ENCODE measurements around the gene ICAM3.

ICAM3 gene, protein sequence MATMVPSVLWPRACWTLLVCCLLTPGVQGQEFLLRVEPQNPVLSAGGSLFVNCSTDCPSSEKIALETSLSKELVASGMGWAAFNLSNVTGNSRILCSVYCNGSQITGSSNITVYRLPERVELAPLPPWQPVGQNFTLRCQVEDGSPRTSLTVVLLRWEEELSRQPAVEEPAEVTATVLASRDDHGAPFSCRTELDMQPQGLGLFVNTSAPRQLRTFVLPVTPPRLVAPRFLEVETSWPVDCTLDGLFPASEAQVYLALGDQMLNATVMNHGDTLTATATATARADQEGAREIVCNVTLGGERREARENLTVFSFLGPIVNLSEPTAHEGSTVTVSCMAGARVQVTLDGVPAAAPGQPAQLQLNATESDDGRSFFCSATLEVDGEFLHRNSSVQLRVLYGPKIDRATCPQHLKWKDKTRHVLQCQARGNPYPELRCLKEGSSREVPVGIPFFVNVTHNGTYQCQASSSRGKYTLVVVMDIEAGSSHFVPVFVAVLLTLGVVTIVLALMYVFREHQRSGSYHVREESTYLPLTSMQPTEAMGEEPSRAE

DNA sequence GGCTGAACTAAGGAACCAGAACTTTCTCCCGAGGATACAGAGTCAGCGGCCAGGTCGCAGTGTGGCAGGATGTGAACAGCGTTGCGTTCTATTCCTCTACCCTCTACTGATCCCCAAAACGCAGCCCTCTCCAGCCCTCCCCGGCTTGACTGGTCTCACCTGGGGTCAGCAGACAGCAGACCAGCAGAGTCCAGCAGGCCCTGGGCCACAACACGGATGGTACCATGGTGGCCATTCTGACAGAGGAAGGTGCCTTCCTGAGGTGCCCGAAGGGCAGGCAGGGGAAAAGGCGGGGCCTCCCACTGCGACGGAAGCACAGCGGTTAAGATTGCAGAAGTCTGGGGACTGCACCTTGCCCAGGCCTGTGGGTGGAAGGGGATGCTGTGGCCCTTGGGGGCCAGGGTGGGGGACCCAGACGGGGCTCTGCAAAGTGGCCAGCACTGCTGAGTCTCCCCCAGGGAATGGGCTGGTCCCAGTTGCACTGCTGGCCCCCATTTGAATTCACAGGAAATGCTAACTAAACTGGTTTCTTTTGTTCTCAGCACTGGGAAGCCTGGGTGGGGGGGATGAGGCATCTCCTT lies at the start of gene ICAM3:
Gene ICAM3 (minus strand): TSS at position 245 of the 581 bp plus-strand sequence. CDS start 10 bp downstream, at position 235.
- no peak for TF ChIP-seq GATA2 (IDR thresholded peaks at IDR 0.05; ENCODE audit: low read depth, low read length)
- no peak for TF ChIP-seq GATA3 (IDR thresholded peaks at IDR 0.05; ENCODE audit: low read depth, low read length)

DNA sequence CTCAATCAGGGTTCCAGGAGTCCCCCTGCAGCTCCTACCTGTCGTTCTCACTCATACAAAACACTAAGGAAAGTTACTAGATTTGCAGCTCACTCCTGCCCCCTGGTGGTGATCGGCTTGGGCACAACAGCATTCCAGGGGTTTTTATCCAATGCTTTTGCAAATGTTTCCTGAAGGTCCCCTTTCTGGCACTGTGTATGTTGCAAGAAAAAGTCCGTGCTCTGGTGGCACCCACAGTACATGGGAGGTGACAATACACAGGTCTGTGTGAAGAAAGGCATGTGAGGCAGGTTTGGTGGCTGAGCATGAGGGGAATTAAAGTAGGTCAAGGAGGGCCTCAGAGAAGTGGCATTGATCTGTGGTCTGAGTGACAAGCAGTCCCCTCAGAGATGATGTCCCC lies 49.5 kb upstream of the ICAM3 start:
- TF ChIP-seq GATA3 (IDR thresholded peaks at IDR 0.05; ENCODE audit: low read depth, low read length) (no peak), GATA2 (IDR thresholded peaks at IDR 0.05; ENCODE audit: low read depth, low read length) (no peak)

DNA sequence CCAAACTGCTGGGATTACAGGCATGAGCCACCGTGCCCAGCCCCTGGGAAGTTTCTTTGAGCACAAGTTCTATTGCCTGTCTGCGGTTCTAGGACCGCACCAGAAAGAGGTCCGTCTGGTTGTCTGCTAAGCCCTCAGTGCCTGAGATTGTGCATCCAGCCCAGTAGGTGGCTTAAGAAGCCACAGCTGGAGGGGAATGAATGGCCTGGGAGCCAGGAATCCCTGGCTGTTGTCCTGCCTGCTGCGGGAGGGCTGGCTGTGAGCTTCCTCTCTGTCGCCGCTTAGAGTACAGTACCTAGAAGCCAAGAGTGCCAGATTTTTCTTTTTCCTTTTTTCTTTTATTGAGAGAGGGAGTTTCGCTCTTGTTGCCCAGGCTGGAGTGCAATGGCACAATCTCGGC lies 45.2 kb upstream of the ICAM3 start:
- no peak for TF ChIP-seq GATA3 (IDR thresholded peaks at IDR 0.05; ENCODE audit: low read depth, low read length)
- no peak for TF ChIP-seq GATA2 (IDR thresholded peaks at IDR 0.05; ENCODE audit: low read depth, low read length)

DNA sequence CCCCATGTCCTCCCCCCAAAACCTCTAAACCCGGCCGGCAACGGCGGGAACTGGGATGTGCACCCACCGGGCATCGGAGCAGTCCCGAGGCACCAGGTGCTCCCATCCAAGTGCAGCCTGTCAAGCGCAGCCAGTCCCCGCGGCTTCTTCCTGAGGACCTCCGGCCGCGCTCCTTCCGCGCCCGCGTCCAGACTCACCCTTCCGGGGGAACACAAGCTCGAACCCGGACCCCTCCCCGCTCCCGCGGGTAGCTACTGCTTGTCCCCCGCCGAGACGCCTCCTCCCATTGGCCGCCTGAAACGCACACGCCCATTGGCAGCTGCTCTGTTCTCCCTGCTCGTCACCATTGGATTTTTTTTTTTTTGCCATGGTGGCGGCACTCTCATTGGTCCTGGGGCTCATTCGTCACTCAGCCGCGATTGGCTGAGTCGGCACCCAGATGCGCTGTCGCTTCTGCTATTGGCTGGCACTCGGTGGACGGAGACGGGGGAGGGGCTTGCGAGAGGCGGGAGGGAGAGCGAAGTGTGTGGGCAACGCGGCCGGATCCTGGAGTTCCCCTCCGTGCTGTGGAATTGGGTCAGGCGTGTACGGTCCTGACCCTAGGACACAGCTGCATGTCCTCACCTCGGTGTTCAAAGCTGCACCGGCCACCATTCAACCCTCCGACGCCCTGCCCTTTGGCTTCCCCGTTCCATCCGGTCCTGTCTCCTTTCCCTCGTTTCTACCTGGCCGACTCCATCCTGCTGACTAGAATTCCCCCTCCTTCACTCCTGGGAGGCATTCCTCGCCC lies 41.1 kb upstream of the ICAM3 start, which contains the start of gene TYK2:
Gene TYK2 (minus strand): TSS at position 260 of the 790 bp plus-strand sequence. CDS start 2,166 bp downstream, outside the sequence.
- TF ChIP-seq GATA3 (IDR thresholded peaks at IDR 0.05; ENCODE audit: low read depth, low read length) (no peak), GATA2 (IDR thresholded peaks at IDR 0.05; ENCODE audit: low read depth, low read length) (no peak)

DNA sequence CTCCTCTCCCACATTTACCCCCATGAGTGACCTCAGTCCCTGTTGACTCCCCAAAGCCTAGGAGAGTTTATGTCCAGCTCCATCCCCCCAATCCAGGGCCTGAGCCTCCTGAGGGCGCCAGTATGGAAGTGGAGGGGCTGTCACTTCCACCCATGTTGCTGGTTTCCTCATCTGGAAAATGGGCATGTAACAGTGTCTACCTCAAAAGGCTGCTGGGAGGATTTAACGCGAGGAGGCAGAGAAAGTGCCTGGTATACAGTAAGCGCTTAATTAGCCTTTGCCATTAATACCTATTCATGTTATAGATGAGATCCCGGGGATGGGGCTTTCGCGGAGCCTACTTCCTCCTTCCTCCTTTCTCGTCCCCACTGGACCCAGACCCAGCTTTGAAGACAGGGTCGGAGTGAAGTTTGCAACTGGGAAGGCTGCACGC lies 40.5 kb upstream of the ICAM3 start:
- TF ChIP-seq GATA3 (IDR thresholded peaks at IDR 0.05; ENCODE audit: low read depth, low read length) (no peak), GATA2 (IDR thresholded peaks at IDR 0.05; ENCODE audit: low read depth, low read length) (no peak)

DNA sequence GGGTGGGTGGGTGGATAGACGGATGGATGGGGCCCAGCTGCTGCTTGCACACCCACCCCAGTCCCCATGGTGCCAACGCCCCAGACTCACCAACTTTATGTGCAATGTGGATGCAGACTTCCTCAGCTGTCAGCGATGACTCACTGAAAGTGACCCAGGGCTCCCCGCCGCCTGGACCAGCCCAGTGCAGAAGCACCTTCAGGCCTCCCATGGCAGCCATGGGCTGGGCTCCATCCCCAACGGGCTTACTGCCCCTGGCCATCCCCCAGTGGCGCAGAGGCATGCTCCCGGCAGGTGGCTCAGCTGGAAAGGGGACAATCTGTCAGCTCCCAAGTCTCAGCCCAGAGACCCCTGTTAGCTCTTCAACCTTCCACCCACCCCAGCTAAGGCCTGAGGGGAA lies 38.7 kb upstream of the ICAM3 start:
- TF ChIP-seq GATA2 (IDR thresholded peaks at IDR 0.05; ENCODE audit: low read depth, low read length), result no peak
- no peak for TF ChIP-seq GATA3 (IDR thresholded peaks at IDR 0.05; ENCODE audit: low read depth, low read length)

DNA sequence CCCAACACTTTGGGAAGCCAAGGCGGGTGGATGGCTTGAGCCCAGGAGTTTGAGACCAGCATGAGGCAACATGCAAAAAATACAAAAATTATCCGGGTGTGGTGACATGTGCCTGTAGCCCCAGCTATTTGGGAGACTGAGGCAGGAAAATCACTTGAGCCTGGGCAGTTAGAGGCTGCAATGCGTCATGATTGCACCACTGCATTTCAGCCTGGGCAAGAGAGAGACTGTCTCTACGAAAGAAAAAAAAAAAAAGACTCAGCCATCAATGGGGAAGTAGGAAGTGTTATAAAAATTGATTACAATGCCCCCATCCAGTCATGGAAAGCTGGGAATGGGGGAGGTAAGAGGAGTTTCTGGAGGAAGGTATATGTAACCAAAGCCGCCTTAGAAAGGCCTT lies 35.5 kb upstream of the ICAM3 start:
- TF ChIP-seq GATA2 (IDR thresholded peaks at IDR 0.05; ENCODE audit: low read depth, low read length), result no peak

DNA sequence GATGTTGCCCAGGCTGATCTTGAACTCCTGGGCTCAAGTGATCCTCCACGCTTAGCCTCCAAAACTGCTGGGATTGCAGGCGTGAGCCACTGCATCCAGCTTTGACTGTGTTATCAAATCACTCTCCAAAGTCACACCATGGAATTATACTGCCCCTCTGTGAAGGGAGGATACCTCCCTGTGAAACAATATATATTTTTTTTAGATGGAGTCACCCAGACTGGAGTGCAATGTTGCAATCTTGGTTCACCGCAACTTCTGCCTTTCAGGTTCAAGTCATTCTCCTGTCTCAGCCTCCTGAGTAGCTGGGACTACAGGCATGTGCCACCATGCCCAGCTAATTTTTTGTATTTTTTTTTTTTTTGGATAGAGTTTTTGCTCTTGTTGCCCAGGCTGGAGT lies 33.3 kb upstream of the ICAM3 start:
- TF ChIP-seq GATA3 (IDR thresholded peaks at IDR 0.05; ENCODE audit: low read depth, low read length) (no peak), GATA2 (IDR thresholded peaks at IDR 0.05; ENCODE audit: low read depth, low read length) (no peak)

DNA sequence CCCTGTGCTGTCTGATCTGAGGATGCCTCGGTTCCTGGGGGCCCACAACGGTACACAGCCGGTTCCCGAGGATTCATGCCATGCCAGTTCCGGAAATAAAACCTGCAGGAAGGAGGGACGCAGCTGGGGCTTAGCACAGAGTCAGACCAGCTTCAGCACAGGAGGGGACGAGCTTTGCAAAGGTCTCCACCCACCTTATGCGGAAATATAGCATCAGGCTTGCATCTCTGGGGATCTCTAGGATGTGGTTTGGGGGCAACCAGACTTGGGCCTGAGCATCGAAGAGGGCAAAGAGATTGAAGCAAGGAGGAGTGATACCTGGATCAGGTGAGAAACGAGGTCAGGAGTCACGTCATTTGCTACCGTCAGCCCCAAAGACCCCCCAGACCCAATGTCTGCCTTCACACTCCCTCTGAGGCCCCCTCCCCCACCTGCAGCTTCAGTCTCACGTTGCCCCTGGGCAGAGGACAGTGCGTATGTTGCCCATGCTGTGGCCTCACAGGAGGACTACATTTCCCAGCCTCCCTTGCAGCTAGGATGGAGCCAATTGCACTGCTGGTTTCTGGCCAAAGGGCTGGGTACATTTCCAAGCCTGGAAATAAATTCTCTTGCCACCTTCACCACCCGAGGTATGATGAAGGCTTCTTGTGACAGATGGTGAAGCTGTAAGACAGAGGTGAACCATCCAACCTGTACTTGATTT lies 28.8 kb upstream of the ICAM3 start:
- TF ChIP-seq GATA3 (IDR thresholded peaks at IDR 0.05; ENCODE audit: low read depth, low read length), result no peak
- no peak for TF ChIP-seq GATA2 (IDR thresholded peaks at IDR 0.05; ENCODE audit: low read depth, low read length)

DNA sequence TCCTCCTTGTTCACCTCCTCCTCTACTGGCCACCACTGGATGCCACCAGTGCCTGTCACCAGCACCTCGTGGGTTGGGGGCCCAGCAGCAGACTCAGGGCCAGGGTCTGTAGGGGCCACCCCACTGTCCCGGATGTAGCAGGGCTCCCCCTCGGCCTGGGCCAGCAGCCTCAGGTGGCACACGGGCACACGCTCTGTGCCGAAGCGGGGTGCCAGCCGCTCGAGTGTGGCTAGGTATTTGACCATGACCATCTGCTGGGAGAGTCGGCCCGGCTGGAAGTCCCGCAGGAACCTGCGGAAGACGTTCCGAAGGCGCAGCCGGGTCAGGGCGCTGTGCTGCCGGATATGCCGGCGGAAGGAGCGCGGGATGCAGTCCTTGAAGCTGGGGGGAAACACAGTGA lies 26.1 kb upstream of the ICAM3 start:
- TF ChIP-seq GATA3 (IDR thresholded peaks at IDR 0.05; ENCODE audit: low read depth, low read length) (no peak), GATA2 (IDR thresholded peaks at IDR 0.05; ENCODE audit: low read depth, low read length) (no peak)

DNA sequence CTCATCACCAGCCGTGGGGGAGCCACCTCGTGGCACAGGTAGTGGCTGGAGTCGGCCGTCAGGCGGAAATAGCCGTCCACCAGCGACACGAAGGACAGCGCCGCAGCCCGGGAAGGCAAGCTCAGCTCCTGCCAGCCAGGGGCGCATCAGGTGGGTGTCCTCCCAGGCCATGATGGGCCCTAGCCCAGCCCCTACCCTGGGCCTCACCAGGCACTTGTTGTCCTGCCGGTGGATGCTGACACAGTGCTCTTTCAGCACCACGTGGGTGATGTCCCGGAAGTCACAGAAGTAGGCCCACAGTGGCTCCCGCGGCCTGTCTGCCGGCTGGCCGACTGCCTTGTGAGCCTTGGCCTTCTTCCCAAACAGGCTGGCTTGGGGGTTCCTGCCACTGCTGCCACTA lies 25.2 kb upstream of the ICAM3 start:
- no peak for TF ChIP-seq GATA3 (IDR thresholded peaks at IDR 0.05; ENCODE audit: low read depth, low read length)
- no peak for TF ChIP-seq GATA2 (IDR thresholded peaks at IDR 0.05; ENCODE audit: low read depth, low read length)

DNA sequence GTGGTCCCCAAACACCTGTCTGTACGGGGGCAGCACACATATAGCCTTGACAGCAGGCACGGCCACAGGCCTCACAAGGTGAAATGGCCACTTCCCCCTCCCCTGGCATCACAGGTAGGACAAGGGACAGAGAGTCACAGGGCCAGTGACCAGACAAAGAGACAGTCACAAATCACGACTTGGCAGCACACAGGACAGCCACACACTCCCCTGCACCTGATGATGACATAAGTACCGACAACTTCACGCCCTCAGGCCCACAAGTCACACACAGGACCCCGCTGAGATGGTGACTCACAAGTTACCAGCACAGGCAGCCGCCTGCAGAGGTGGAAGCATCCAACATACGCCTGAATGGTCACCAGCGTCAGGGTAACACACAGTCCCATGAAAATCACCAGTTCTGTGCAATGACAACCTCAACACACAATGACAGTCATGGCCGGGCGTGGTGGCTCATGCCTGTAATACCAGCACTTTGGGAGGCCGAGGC lies 24.4 kb upstream of the ICAM3 start:
- TF ChIP-seq GATA3 (IDR thresholded peaks at IDR 0.05; ENCODE audit: low read depth, low read length), result no peak
- TF ChIP-seq GATA2 (IDR thresholded peaks at IDR 0.05; ENCODE audit: low read depth, low read length), result no peak

DNA sequence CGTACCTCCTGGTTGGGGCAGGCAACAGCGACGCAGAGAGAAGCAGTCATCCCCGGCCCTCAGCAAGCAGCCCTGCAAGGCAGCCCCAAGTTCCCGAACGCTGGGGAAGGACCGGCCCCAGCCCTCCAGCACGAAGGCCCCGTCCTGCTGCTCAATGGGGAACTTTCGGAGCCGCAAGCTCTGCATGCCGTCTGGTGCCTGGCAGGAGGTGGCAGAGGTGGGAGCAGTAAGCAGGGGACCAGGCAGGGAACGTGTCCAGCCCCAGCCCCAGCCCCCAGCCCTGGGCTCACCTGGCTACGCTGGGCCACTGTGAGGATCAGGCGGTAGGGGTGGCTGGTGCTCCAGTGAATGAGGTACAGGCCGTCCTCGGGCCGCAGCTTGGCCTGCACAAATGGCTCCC lies 22.8 kb upstream of the ICAM3 start:
- TF ChIP-seq GATA3 (IDR thresholded peaks at IDR 0.05; ENCODE audit: low read depth, low read length), result no peak
- no peak for TF ChIP-seq GATA2 (IDR thresholded peaks at IDR 0.05; ENCODE audit: low read depth, low read length)

All from SH-SY5Y (cell line).